ENCODE results near the gene GNAL. TPM values are rescaled to one million over a fixed set of nuclear protein-coding genes. Genes with fewer than 3 reads are reported as not detected.

GNAL gene
- total RNA-seq, 1 donor from 2014 or later = 9.7 TPM

- H3K36me3 Mint-ChIP-seq (ENCODE audit: low read depth, unreplicated experiment) = peaks cover 17% of the 10 kb centered on the region
- DNase-seq (ENCODE audit: low spot score) = no peak
These were observed 185.6 kb downstream of the GNAL start for GRCh38 chr18:11874676-11875075.

DNA sequence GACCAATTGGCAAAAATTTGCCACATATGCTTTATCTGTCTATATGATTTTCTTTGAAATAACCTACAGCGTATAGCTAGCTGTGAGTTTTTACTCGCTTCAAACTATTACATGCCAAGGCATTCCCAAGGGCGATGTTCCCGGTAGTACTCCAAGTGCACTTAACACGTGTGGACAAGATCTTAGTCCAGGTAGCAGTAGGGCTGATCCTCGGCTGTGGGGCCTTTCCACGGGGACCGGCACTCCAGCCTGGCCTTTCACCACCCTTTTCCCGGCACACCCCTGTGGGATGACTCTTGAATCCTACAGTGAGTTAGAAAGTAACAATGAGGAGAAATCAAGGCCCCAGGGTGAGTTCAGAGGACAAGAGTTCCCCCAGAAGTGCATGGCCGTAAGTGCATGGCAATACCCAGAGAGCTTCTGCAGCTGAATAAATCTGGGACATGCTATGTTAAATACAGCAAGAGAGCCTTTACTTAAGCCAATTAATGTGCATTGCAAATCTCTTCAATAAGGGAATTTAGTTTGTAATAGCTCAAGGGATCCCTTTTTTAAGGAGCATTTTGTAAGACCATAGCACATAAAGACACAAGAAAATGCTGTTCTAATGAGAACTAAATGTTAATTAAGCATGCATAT, 188.6 kb downstream of the GNAL start:
- no peak overlapping the region for H3K27ac Mint-ChIP-seq (ENCODE audit: unreplicated experiment)
- H3K4me1 Mint-ChIP-seq (ENCODE audit: unreplicated experiment) = no peaks in the 10 kb centered on the region
- no peak overlapping the region for H3K4me3 Mint-ChIP-seq (ENCODE audit: unreplicated experiment)
- TF ChIP-seq, protein P1, sequence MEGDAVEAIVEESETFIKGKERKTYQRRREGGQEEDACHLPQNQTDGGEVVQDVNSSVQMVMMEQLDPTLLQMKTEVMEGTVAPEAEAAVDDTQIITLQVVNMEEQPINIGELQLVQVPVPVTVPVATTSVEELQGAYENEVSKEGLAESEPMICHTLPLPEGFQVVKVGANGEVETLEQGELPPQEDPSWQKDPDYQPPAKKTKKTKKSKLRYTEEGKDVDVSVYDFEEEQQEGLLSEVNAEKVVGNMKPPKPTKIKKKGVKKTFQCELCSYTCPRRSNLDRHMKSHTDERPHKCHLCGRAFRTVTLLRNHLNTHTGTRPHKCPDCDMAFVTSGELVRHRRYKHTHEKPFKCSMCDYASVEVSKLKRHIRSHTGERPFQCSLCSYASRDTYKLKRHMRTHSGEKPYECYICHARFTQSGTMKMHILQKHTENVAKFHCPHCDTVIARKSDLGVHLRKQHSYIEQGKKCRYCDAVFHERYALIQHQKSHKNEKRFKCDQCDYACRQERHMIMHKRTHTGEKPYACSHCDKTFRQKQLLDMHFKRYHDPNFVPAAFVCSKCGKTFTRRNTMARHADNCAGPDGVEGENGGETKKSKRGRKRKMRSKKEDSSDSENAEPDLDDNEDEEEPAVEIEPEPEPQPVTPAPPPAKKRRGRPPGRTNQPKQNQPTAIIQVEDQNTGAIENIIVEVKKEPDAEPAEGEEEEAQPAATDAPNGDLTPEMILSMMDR (IDR thresholded peaks at IDR 0.05; ENCODE audit: unreplicated experiment) = no peak
- H3K9me3 Mint-ChIP-seq (ENCODE audit: unreplicated experiment) = no peaks in the 10 kb centered on the region
- peaks cover 4% of the 10 kb centered on the region for H3K27me3 Mint-ChIP-seq (ENCODE audit: unreplicated experiment)
- no peak for DNase-seq (ENCODE audit: low spot score)
- H3K36me3 Mint-ChIP-seq (ENCODE audit: low read depth, unreplicated experiment) = peaks cover 26% of the 10 kb centered on the region

More at GRCh38 chr18:11874676-11875075, 185.6 kb downstream of the GNAL start:
- H3K27ac Mint-ChIP-seq (ENCODE audit: unreplicated experiment) = no peak overlapping the region
- no peaks in the 10 kb centered on the region for H3K9me3 Mint-ChIP-seq (ENCODE audit: unreplicated experiment)
- H3K4me1 Mint-ChIP-seq (ENCODE audit: unreplicated experiment) = no peaks in the 10 kb centered on the region
- H3K4me3 Mint-ChIP-seq (ENCODE audit: unreplicated experiment) = no peak overlapping the region
- TF ChIP-seq, protein P1 (IDR thresholded peaks at IDR 0.05; ENCODE audit: unreplicated experiment) = no peak
- peaks cover 4% of the 10 kb centered on the region for H3K27me3 Mint-ChIP-seq (ENCODE audit: unreplicated experiment)

- peaks cover 15% of the 10 kb centered on the region for H3K36me3 Mint-ChIP-seq (ENCODE audit: low read depth, unreplicated experiment)
- H3K27ac Mint-ChIP-seq (ENCODE audit: unreplicated experiment) = no peak overlapping the region
- no peaks in the 10 kb centered on the region for H3K27me3 Mint-ChIP-seq (ENCODE audit: unreplicated experiment)
- no peak overlapping the region for H3K4me3 Mint-ChIP-seq (ENCODE audit: unreplicated experiment)
- DNase-seq (ENCODE audit: low spot score) = no peak
- H3K9me3 Mint-ChIP-seq (ENCODE audit: unreplicated experiment) = no peaks in the 10 kb centered on the region
- H3K4me1 Mint-ChIP-seq (ENCODE audit: unreplicated experiment) = peaks cover 5% of the 10 kb centered on the region
- TF ChIP-seq, protein P1 (IDR thresholded peaks at IDR 0.05; ENCODE audit: unreplicated experiment) = no peak
These were observed 191.7 kb downstream of the GNAL start for GRCh38 chr18:11880586-11881304.

DNA sequence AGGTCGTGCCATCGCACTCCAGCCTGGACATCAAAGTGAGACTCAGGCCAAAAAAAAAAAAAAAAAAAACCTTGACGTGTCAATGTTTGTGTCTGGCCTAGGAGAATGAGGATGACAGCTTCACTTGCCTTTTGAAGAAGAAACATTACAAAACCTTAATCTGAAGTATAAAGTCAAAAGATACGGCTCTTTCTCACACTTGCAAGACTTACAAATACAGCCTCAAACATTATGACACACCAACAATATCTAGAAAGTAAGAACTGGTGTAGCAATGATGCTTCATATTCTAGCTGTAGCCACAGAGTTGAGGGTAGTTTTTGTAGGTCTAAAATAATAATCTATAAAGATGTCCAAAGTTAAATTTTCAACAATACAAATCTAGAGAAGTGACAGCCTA, 193.6 kb downstream of the GNAL start:
- Mint-ChIP-seq H3K4me3 (ENCODE audit: unreplicated experiment) (no peak overlapping the region), H3K27ac (ENCODE audit: unreplicated experiment) (no peak overlapping the region), H3K9me3 (ENCODE audit: unreplicated experiment) (no peaks in the 10 kb centered on the region), H3K36me3 (ENCODE audit: low read depth, unreplicated experiment) (peaks cover 20% of the 10 kb centered on the region), H3K4me1 (ENCODE audit: unreplicated experiment) (peaks cover 5% of the 10 kb centered on the region), H3K27me3 (ENCODE audit: unreplicated experiment) (no peaks in the 10 kb centered on the region)
- no peak for DNase-seq (ENCODE audit: low spot score)
- TF ChIP-seq, protein P1 (IDR thresholded peaks at IDR 0.05; ENCODE audit: unreplicated experiment) = no peak

GRCh38 chr18:11883153-11883552, 194.1 kb downstream of the GNAL start:
- H3K27me3 Mint-ChIP-seq (ENCODE audit: unreplicated experiment) = no peaks in the 10 kb centered on the region
- TF ChIP-seq, protein P1 (IDR thresholded peaks at IDR 0.05; ENCODE audit: unreplicated experiment) = no peak
- H3K9me3 Mint-ChIP-seq (ENCODE audit: unreplicated experiment) = no peaks in the 10 kb centered on the region
- H3K27ac Mint-ChIP-seq (ENCODE audit: unreplicated experiment) = no peak overlapping the region
- H3K36me3 Mint-ChIP-seq (ENCODE audit: low read depth, unreplicated experiment) = peaks cover 24% of the 10 kb centered on the region
- peaks cover 5% of the 10 kb centered on the region for H3K4me1 Mint-ChIP-seq (ENCODE audit: unreplicated experiment)
- no peak for DNase-seq (ENCODE audit: low spot score)
- no peak overlapping the region for H3K4me3 Mint-ChIP-seq (ENCODE audit: unreplicated experiment)

Measured in endothelial cell (in vitro differentiated cells).